HepG2 (cell line): ENCODE measurements around the gene SRXN1. TPM values are rescaled to one million over a fixed set of nuclear protein-coding genes. Genes with fewer than 3 reads are reported as not detected.

Experiments
- ATAC-seq: fragments of 200-7000 bp; cut with Tn5 transposase; 3 replicates; pipeline ENCODE4 v1.9.1; 2020; ENCODE audit warnings: mild to moderate bottlenecking, moderate library complexity
- BruUV-seq: library from RNA; stranded (reverse); fragments of 400-500 nt; replicated peaks from 2 replicates; lab custom pipeline; 2021; lab: Mats Ljungman, UMichigan
- CTCF ChIA-PET: fragments of 300-600 bp; formaldehyde crosslinking; extraction: SDS; loops from one replicate; lab custom pipeline; 2021; ENCODE audit warnings: low total read pairs, inconsistent platforms, low intra/inter-chr PET ratio; lab: Yijun Ruan, JAX
- POLR2A ChIA-PET: fragments of 350-600 bp; sonication (Branson Sonifier 250); formaldehyde crosslinking; loops from one replicate; lab custom pipeline; 2020; ENCODE audit warnings: antibody characterized with exemption, inconsistent platforms; lab: Yijun Ruan, JAX
- DNase-seq: peaks from one replicate; pipeline ENCODE4 v3.0.0-alpha.2; 2015; ENCODE audit warnings: low spot score
- FAIRE-seq: peaks from 3 replicates; lab custom pipeline; 2011; peaks lifted over from hg19 to GRCh38; lab: Jason Lieb, UNC
- H2AFZ ChIP-seq: one replicate; pipeline ENCODE4 v1.6.1; 2011; ENCODE audit warnings: low read length, inconsistent platforms
- H3K27ac ChIP-seq: fragments of 300-600 bp; 3 replicates; pipeline ENCODE4 v1.8.0; 2011; ENCODE audit warnings: mixed run types, mild to moderate bottlenecking, mixed read lengths, low read length, inconsistent platforms; ENCODE audit not compliant: insufficient read depth; ENCODE audit errors: extremely low read length
- H3K27me3 ChIP-seq, 2 experiments: fragments of 200-600 bp in 1 of 2; 2 replicates in 1 of 2; 3 replicates in 1 of 2; pipeline versions ENCODE4 v1.6.0 to v1.8.0; 2011; ENCODE audit warnings: low read length in 2 of 2, mild to moderate bottlenecking in 2 of 2, moderate library complexity in 2 of 2, inconsistent platforms in 1 of 2; ENCODE audit not compliant: insufficient read depth in 2 of 2, control insufficient read depth in 1 of 2
- H3K36me3 ChIP-seq, 2 experiments: fragments of 200-600 bp in 1 of 2; replicated peaks in 1 of 2; 2 replicates in 1 of 2; 3 replicates in 1 of 2; pipeline versions ENCODE4 v1.5.1 to v1.8.0; 2011; ENCODE audit warnings: low read length in 2 of 2, inconsistent platforms in 1 of 2; ENCODE audit not compliant: insufficient read depth in 2 of 2, control insufficient read depth in 1 of 2
- H3K4me1 ChIP-seq: 2 replicates; pipeline ENCODE4 v1.5.1; 2012; ENCODE audit warnings: low read length, inconsistent platforms; ENCODE audit not compliant: insufficient read depth
- H3K4me2 ChIP-seq: 2 replicates; pipeline ENCODE4 v1.6.0; 2011; ENCODE audit warnings: low read depth, low read length, inconsistent platforms
- H3K4me3 ChIP-seq, 3 experiments: fragments of 200-600 bp in 1 of 3; sonication (generic), shearing (Covaris generic) in 1 of 3; replicated peaks in 1 of 3; 2 replicates each; pipeline ENCODE4 v1.5.1; 2011 to 2016; ENCODE audit warnings: low read length in 3 of 3, inconsistent platforms in 2 of 3, low read depth in 2 of 3, mild to moderate bottlenecking in 2 of 3, control low read depth in 1 of 3, mixed read lengths in 1 of 3; ENCODE audit not compliant: insufficient read depth in 1 of 3
- H3K79me2 ChIP-seq: one replicate; pipeline ENCODE4 v1.6.1; 2011; ENCODE audit warnings: low read length, inconsistent platforms; ENCODE audit not compliant: insufficient read depth
- H3K9ac ChIP-seq: 2 replicates; pipeline ENCODE4 v1.6.0; 2011; ENCODE audit warnings: mild to moderate bottlenecking, low read depth, low read length, inconsistent platforms; ENCODE audit not compliant: insufficient read depth
- H3K9me3 ChIP-seq: 2 replicates; pipeline ENCODE4 v1.5.1; 2012; ENCODE audit warnings: mild to moderate bottlenecking, low read length
- H4K20me1 ChIP-seq: 2 replicates; pipeline ENCODE4 v1.6.0; 2011; ENCODE audit warnings: inconsistent platforms, mild to moderate bottlenecking, low read length, moderate library complexity; ENCODE audit not compliant: insufficient read depth
- CREB1 ChIP-seq, 2 experiments: fragments of 450-650 bp in 1 of 2; IDR thresholded peaks; 2 replicates each; pipeline ENCODE4 v1.6.1; 2016 to 2017; ENCODE audit warnings: control low read depth in 1 of 2, mild to moderate bottlenecking in 1 of 2, missing compliant biosample characterization in 1 of 2, missing genetic modification characterization in 1 of 2
- MED8 ChIP-seq: sonication (generic); formaldehyde crosslinking; IDR thresholded peaks from 2 replicates; pipeline ENCODE4 v1.8.1; 2023; ENCODE audit warnings: mild to moderate bottlenecking, missing genetic modification reagents; ENCODE audit not compliant: insufficient replicate concordance
- MXD3 ChIP-seq: IDR thresholded peaks from 2 replicates; pipeline ENCODE4 v1.6.1; 2016; ENCODE audit warnings: mild to moderate bottlenecking, missing biosample characterization, missing genetic modification reagents
- RFXAP ChIP-seq: sonication (generic); formaldehyde crosslinking; IDR thresholded peaks from 2 replicates; pipeline ENCODE4 v1.4.0; 2020; ENCODE audit warnings: missing genetic modification reagents, borderline replicate concordance
- TBP ChIP-seq: sonication (generic); formaldehyde crosslinking; IDR thresholded peaks from 2 replicates; pipeline ENCODE4 v1.5.0; 2020; ENCODE audit warnings: missing genetic modification reagents
- WGBS: methylation state at CpG from one replicate; pipeline ENCODE4 v1.1.6; 2017; ENCODE audit warnings: low lambda C conversion rate; 5-methylcytosine and 5-hydroxymethylcytosine counted together
- in situ Hi-C: cut with HindIII; loops from 2 replicates; pipeline ENCODE4 v1.10.0; 2017; ENCODE audit warnings: low pct_unique_long_range_greater_than_20kb; ENCODE audit not compliant: extremely low pct_ligation_motif_present
- intact Hi-C: fragments of 100-400 bp; cut with micrococcal nuclease; formaldehyde crosslinking; loops from one replicate; pipeline ENCODE4 v1.10.0; 2022; ENCODE audit not compliant: unreplicated experiment
- polyA plus RNA-seq, 8 experiments: library from polyadenylated mRNA; depleted of rRNA in 3 of 8; stranded (reverse) in 7 of 8; unstranded in 1 of 8; fragments of >200 nt; fragmentation: Illumina TruSeq in 4 of 8; extraction: Trizol in 4 of 8; gene quantifications; 2 replicates each; pipeline versions ENCODE4 v1.2.1 to v1.2.3, GENCODE V29; 2011 to 2016; ENCODE audit warnings: low read depth in 4 of 8, missing spikeins in 1 of 8, mixed read lengths in 1 of 8; ENCODE audit not compliant: insufficient read depth in 1 of 8
- total RNA-seq, 5 experiments: library from RNA; depleted of rRNA; stranded (reverse); fragments of >200 nt; fragmentation: Illumina TruSeq; extraction: Trizol; gene quantifications; 2 replicates each; pipeline ENCODE4 v1.2.3, GENCODE V29; 2016; ENCODE audit warnings: low read depth in 1 of 5
- TF ChIP-seq, protein P1 (sequence below): sonication (generic); formaldehyde crosslinking; IDR thresholded peaks from 2 replicates; pipeline ENCODE4 v1.4.0; 2020; ENCODE audit warnings: missing genetic modification reagents
- TF ChIP-seq, protein P2 (sequence below), 2 experiments: sonication (generic) in 1 of 2; formaldehyde crosslinking in 1 of 2; IDR thresholded peaks; 2 replicates each; pipeline versions ENCODE4 v1.4.0 to v1.6.1; 2016 to 2020; ENCODE audit warnings: borderline replicate concordance in 1 of 2, low read depth in 1 of 2, mild to moderate bottlenecking in 1 of 2, missing genetic modification reagents in 1 of 2

Gene SRXN1
- total and polyA plus RNA-seq, 2 of the 13 experiments (the other 11 are each of a cell fraction or from before 2014, with no cell fraction given), result 29.9 to 87.7 TPM

GRCh38 chr20:697826-698225, 44.8 kb upstream of the SRXN1 start:
- Histone ChIP-seq H3K9ac (no peak overlapping the region), H3K79me2 (no peaks in the 10 kb centered on the region), H3K36me3 (no peaks in the 10 kb centered on the region), H3K27me3 (peaks cover 18 to 65% of the 10 kb centered on the region in 2 experiments), H3K4me3 (no peak overlapping the region), H3K27ac (no peak overlapping the region), H3K4me1 (no peaks in the 10 kb centered on the region), H2AFZ (no peak overlapping the region), H3K9me3 (no peaks in the 10 kb centered on the region), H4K20me1 (no peaks in the 10 kb centered on the region; the same call in 1 of the 2 replicates), H3K4me2 (no peak overlapping the region)
- intact Hi-C loops, result no loop called here
- 0 out of 2 replicates have a peak, but pooled peaks have one; percentile 17 for TF ChIP-seq CREB1 (IDR thresholded peaks at IDR 0.05)
- TF ChIP-seq CREB1 (CRISPR knock-in tag; IDR thresholded peaks at IDR 0.05), result no peak
- TF ChIP-seq, protein P1, sequence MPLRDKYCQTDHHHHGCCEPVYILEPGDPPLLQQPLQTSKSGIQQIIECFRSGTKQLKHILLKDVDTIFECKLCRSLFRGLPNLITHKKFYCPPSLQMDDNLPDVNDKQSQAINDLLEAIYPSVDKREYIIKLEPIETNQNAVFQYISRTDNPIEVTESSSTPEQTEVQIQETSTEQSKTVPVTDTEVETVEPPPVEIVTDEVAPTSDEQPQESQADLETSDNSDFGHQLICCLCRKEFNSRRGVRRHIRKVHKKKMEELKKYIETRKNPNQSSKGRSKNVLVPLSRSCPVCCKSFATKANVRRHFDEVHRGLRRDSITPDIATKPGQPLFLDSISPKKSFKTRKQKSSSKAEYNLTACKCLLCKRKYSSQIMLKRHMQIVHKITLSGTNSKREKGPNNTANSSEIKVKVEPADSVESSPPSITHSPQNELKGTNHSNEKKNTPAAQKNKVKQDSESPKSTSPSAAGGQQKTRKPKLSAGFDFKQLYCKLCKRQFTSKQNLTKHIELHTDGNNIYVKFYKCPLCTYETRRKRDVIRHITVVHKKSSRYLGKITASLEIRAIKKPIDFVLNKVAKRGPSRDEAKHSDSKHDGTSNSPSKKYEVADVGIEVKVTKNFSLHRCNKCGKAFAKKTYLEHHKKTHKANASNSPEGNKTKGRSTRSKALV (CRISPR knock-in tag), result no peak
- no peak for TF ChIP-seq RFXAP
- no peak for ATAC-seq
- ChIA-PET POLR2A (no interaction called here), CTCF (no interaction called here)
- DNase-seq, result no peak
- BruUV-seq, result no TSS peak
- WGBS, result 34% methylated on average over 9 of the region's 9 CpGs
- in situ Hi-C loops, result no loop called here
- FAIRE-seq, result no peak

GRCh38 chr20:695165-695866, 42.3 kb upstream of the SRXN1 start:
- BruUV-seq, result no TSS peak
- H4K20me1 ChIP-seq, result no peaks in the 10 kb centered on the region; the same call in 1 of the 2 replicates
- no peak overlapping the region for H3K27ac ChIP-seq
- no peaks in the 10 kb centered on the region for H3K79me2 ChIP-seq
- FAIRE-seq (no peak), DNase-seq (no peak), ATAC-seq (no peak)
- no peak overlapping the region for H3K4me3 ChIP-seq
- no peak overlapping the region for H3K9ac ChIP-seq
- WGBS, result 21% methylated on average over 2 of the region's 2 CpGs
- H3K4me2 ChIP-seq, result no peak overlapping the region
- H2AFZ ChIP-seq, result no peak overlapping the region
- POLR2A ChIA-PET, result no interaction called here
- H3K9me3 ChIP-seq, result no peaks in the 10 kb centered on the region
- intact Hi-C loops, result no loop called here
- no peaks in the 10 kb centered on the region for H3K36me3 ChIP-seq
- H3K4me1 ChIP-seq, result no peaks in the 10 kb centered on the region
- in situ Hi-C loops, result no loop called here
- peaks cover 15 to 48% of the 10 kb centered on the region in 2 experiments for H3K27me3 ChIP-seq
- CTCF ChIA-PET, result no interaction called here
- TF ChIP-seq MXD3 (CRISPR knock-in tag) (no peak), MED8 (CRISPR knock-in tag) (no peak), TBP (no peak)
- TF ChIP-seq, protein P2, sequence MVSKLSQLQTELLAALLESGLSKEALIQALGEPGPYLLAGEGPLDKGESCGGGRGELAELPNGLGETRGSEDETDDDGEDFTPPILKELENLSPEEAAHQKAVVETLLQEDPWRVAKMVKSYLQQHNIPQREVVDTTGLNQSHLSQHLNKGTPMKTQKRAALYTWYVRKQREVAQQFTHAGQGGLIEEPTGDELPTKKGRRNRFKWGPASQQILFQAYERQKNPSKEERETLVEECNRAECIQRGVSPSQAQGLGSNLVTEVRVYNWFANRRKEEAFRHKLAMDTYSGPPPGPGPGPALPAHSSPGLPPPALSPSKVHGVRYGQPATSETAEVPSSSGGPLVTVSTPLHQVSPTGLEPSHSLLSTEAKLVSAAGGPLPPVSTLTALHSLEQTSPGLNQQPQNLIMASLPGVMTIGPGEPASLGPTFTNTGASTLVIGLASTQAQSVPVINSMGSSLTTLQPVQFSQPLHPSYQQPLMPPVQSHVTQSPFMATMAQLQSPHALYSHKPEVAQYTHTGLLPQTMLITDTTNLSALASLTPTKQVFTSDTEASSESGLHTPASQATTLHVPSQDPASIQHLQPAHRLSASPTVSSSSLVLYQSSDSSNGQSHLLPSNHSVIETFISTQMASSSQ (IDR thresholded peaks at IDR 0.05; ENCODE audit: low read depth), result no peak
- TF ChIP-seq, protein P2 (CRISPR knock-in tag; IDR thresholded peaks at IDR 0.05; ENCODE audit: borderline replicate concordance), result no peak
